HEK293T (cell line): ENCODE measurements around the gene ANGPTL5.

Experiments used
- ELF4 ChIP-seq: fragments of 450-650 bp; IDR thresholded peaks from 2 replicates; pipeline ENCODE4 v1.6.1; 2017; ENCODE audit warnings: antibody characterized with exemption
- FOXA1 ChIP-seq: fragments of 450-650 bp; IDR thresholded peaks from 2 replicates; pipeline ENCODE4 v1.6.1; 2016; ENCODE audit warnings: mild to moderate bottlenecking
- LEF1 ChIP-seq: fragments of 450-650 bp; IDR thresholded peaks from 2 replicates; pipeline ENCODE4 v1.6.1; 2017; ENCODE audit warnings: mild to moderate bottlenecking, borderline replicate concordance
- PKNOX1 ChIP-seq: fragments of 450-650 bp; IDR thresholded peaks from 2 replicates; pipeline ENCODE4 v1.6.1; 2016
- SP1 ChIP-seq: fragments of 450-650 bp; IDR thresholded peaks from 2 replicates; pipeline ENCODE4 v1.6.1; 2017
- SUZ12 ChIP-seq: fragments of 450-650 bp; IDR thresholded peaks from 2 replicates; pipeline ENCODE4 v1.6.1; 2016; ENCODE audit warnings: mild to moderate bottlenecking
- TARDBP ChIP-seq: fragments of 450-650 bp; IDR thresholded peaks from 2 replicates; pipeline ENCODE4 v1.6.1; 2016
- ZNF384 ChIP-seq: fragments of 450-650 bp; IDR thresholded peaks from 2 replicates; pipeline ENCODE4 v1.6.1; 2016

- no peak for TF ChIP-seq PKNOX1
- no peak for TF ChIP-seq FOXA1
- TF ChIP-seq ZNF384: no peak
- no peak for TF ChIP-seq SUZ12
- TF ChIP-seq LEF1: no peak
- TF ChIP-seq TARDBP: no peak
- no peak for TF ChIP-seq ELF4
- TF ChIP-seq SP1: no peak
These were observed 28.6 kb upstream of the ANGPTL5 start for GRCh38 chr11:101944923-101945322.
